HepG2 (cell line): ENCODE data around the gene LIN28B. TPM values are rescaled to one million over a fixed set of nuclear protein-coding genes. Genes with fewer than 3 reads are reported as not detected.

Experiments
- ATAC-seq: fragments of 200-7000 bp; cut with Tn5 transposase; 3 replicates; pipeline ENCODE4 v1.9.1; 2020; ENCODE audit warnings: mild to moderate bottlenecking, moderate library complexity
- BruUV-seq: library from RNA; stranded (reverse); fragments of 400-500 nt; replicated peaks from 2 replicates; lab custom pipeline; 2021; lab: Mats Ljungman, UMichigan
- CTCF ChIA-PET: fragments of 300-600 bp; formaldehyde crosslinking; extraction: SDS; loops from one replicate; lab custom pipeline; 2021; ENCODE audit warnings: low total read pairs, inconsistent platforms, low intra/inter-chr PET ratio; lab: Yijun Ruan, JAX
- POLR2A ChIA-PET: fragments of 350-600 bp; sonication (Branson Sonifier 250); formaldehyde crosslinking; loops from one replicate; lab custom pipeline; 2020; ENCODE audit warnings: antibody characterized with exemption, inconsistent platforms; lab: Yijun Ruan, JAX
- DNase-seq: peaks from one replicate; pipeline ENCODE4 v3.0.0-alpha.2; 2015; ENCODE audit warnings: low spot score
- FAIRE-seq: peaks from 3 replicates; lab custom pipeline; 2011; peaks lifted over from hg19 to GRCh38; lab: Jason Lieb, UNC
- H2AFZ ChIP-seq: one replicate; pipeline ENCODE4 v1.6.1; 2011; ENCODE audit warnings: low read length, inconsistent platforms
- H3K27ac ChIP-seq: fragments of 300-600 bp; 3 replicates; pipeline ENCODE4 v1.8.0; 2011; ENCODE audit warnings: mixed run types, mild to moderate bottlenecking, mixed read lengths, low read length, inconsistent platforms; ENCODE audit not compliant: insufficient read depth; ENCODE audit errors: extremely low read length
- H3K27me3 ChIP-seq, 2 experiments: fragments of 200-600 bp in 1 of 2; 2 replicates in 1 of 2; 3 replicates in 1 of 2; pipeline versions ENCODE4 v1.6.0 to v1.8.0; 2011; ENCODE audit warnings: low read length in 2 of 2, mild to moderate bottlenecking in 2 of 2, moderate library complexity in 2 of 2, inconsistent platforms in 1 of 2; ENCODE audit not compliant: insufficient read depth in 2 of 2, control insufficient read depth in 1 of 2
- H3K36me3 ChIP-seq, 2 experiments: fragments of 200-600 bp in 1 of 2; replicated peaks in 1 of 2; 2 replicates in 1 of 2; 3 replicates in 1 of 2; pipeline versions ENCODE4 v1.5.1 to v1.8.0; 2011; ENCODE audit warnings: low read length in 2 of 2, inconsistent platforms in 1 of 2; ENCODE audit not compliant: insufficient read depth in 2 of 2, control insufficient read depth in 1 of 2
- H3K4me1 ChIP-seq: 2 replicates; pipeline ENCODE4 v1.5.1; 2012; ENCODE audit warnings: low read length, inconsistent platforms; ENCODE audit not compliant: insufficient read depth
- H3K4me2 ChIP-seq: 2 replicates; pipeline ENCODE4 v1.6.0; 2011; ENCODE audit warnings: low read depth, low read length, inconsistent platforms
- H3K4me3 ChIP-seq, 3 experiments: fragments of 200-600 bp in 1 of 3; sonication (generic), shearing (Covaris generic) in 1 of 3; replicated peaks in 1 of 3; 2 replicates each; pipeline ENCODE4 v1.5.1; 2011 to 2016; ENCODE audit warnings: low read length in 3 of 3, inconsistent platforms in 2 of 3, low read depth in 2 of 3, mild to moderate bottlenecking in 2 of 3, control low read depth in 1 of 3, mixed read lengths in 1 of 3; ENCODE audit not compliant: insufficient read depth in 1 of 3
- H3K79me2 ChIP-seq: one replicate; pipeline ENCODE4 v1.6.1; 2011; ENCODE audit warnings: low read length, inconsistent platforms; ENCODE audit not compliant: insufficient read depth
- H3K9ac ChIP-seq: 2 replicates; pipeline ENCODE4 v1.6.0; 2011; ENCODE audit warnings: mild to moderate bottlenecking, low read depth, low read length, inconsistent platforms; ENCODE audit not compliant: insufficient read depth
- H3K9me3 ChIP-seq: 2 replicates; pipeline ENCODE4 v1.5.1; 2012; ENCODE audit warnings: mild to moderate bottlenecking, low read length
- H4K20me1 ChIP-seq: 2 replicates; pipeline ENCODE4 v1.6.0; 2011; ENCODE audit warnings: inconsistent platforms, mild to moderate bottlenecking, low read length, moderate library complexity; ENCODE audit not compliant: insufficient read depth
- IRF9 ChIP-seq: sonication (generic); formaldehyde crosslinking; IDR thresholded peaks from 2 replicates; pipeline ENCODE4 v1.8.0; 2022; ENCODE audit warnings: missing genetic modification reagents, mild to moderate bottlenecking, borderline replicate concordance
- NFE2L1 ChIP-seq: sonication (generic); formaldehyde crosslinking; IDR thresholded peaks from 2 replicates; pipeline ENCODE4 v1.4.0; 2020; ENCODE audit warnings: missing genetic modification reagents, mild to moderate bottlenecking, borderline replicate concordance
- TEAD2 ChIP-seq: sonication (generic); formaldehyde crosslinking; IDR thresholded peaks from 2 replicates; pipeline ENCODE4 v1.9.0; 2021; ENCODE audit warnings: missing genetic modification reagents
- ZBTB21 ChIP-seq: sonication (generic); formaldehyde crosslinking; IDR thresholded peaks from 2 replicates; pipeline ENCODE4 v1.4.0; 2020; ENCODE audit warnings: missing genetic modification reagents
- ZC3H13 ChIP-seq: sonication (generic); formaldehyde crosslinking; IDR thresholded peaks from 2 replicates; pipeline ENCODE4 v1.8.1; 2023; ENCODE audit warnings: mild to moderate bottlenecking, missing genetic modification reagents, moderate library complexity
- ZFP36 ChIP-seq: fragments of 150-350 bp; IDR thresholded peaks from 2 replicates; pipeline ENCODE4 v1.6.1; 2018; ENCODE audit warnings: borderline replicate concordance, low read length, low read depth; ENCODE audit not compliant: partially characterized antibody
- ZNF550 ChIP-seq: sonication (generic); formaldehyde crosslinking; IDR thresholded peaks from 2 replicates; pipeline ENCODE4 v1.4.0; 2020; ENCODE audit warnings: mild to moderate bottlenecking, missing genetic modification reagents, borderline replicate concordance
- in situ Hi-C: cut with HindIII; loops from 2 replicates; pipeline ENCODE4 v1.10.0; 2017; ENCODE audit warnings: low pct_unique_long_range_greater_than_20kb; ENCODE audit not compliant: extremely low pct_ligation_motif_present
- intact Hi-C: fragments of 100-400 bp; cut with micrococcal nuclease; formaldehyde crosslinking; loops from one replicate; pipeline ENCODE4 v1.10.0; 2022; ENCODE audit not compliant: unreplicated experiment
- polyA plus RNA-seq, 8 experiments: library from polyadenylated mRNA; depleted of rRNA in 3 of 8; stranded (reverse) in 7 of 8; unstranded in 1 of 8; fragments of >200 nt; fragmentation: Illumina TruSeq in 4 of 8; extraction: Trizol in 4 of 8; gene quantifications; 2 replicates each; pipeline versions ENCODE4 v1.2.1 to v1.2.3, GENCODE V29; 2011 to 2016; ENCODE audit warnings: low read depth in 4 of 8, missing spikeins in 1 of 8, mixed read lengths in 1 of 8; ENCODE audit not compliant: insufficient read depth in 1 of 8
- total RNA-seq, 5 experiments: library from RNA; depleted of rRNA; stranded (reverse); fragments of >200 nt; fragmentation: Illumina TruSeq; extraction: Trizol; gene quantifications; 2 replicates each; pipeline ENCODE4 v1.2.3, GENCODE V29; 2016; ENCODE audit warnings: low read depth in 1 of 5

Gene LIN28B
- total and polyA plus RNA-seq, 2 of the 13 experiments (the other 11 are each of a cell fraction or from before 2014, with no cell fraction given), result 14.5 to 56.8 TPM

GRCh38 chr6:105041880-105042279, 85.0 kb downstream of the LIN28B start (continued):
- TF ChIP-seq ZC3H13 (CRISPR knock-in tag) (no peak), TEAD2 (CRISPR knock-in tag) (no peak), IRF9 (CRISPR knock-in tag) (no peak)

GRCh38 chr6:105042648-105043047, 85.7 kb downstream of the LIN28B start:
- no peaks in the 10 kb centered on the region; a peak in 1 of 5 replicates for H3K27me3 ChIP-seq
- ChIA-PET CTCF (no interaction called here), POLR2A (no interaction called here)
- FAIRE-seq (no peak), DNase-seq (no peak), ATAC-seq (no peak)
- in situ Hi-C loops (no loop called here), intact Hi-C loops (no loop called here)
- no peaks in the 10 kb centered on the region for H3K9me3 ChIP-seq
- BruUV-seq, result no TSS peak
- H3K79me2 ChIP-seq, result peaks cover 1% of the 10 kb centered on the region
- H3K27ac ChIP-seq, result peak overlapping the region; percentile 7
- H3K4me3 ChIP-seq, result no peak overlapping the region
- H3K36me3 ChIP-seq, result peaks cover 0 to 3% of the 10 kb centered on the region in 2 experiments; a peak in 1 of 5 replicates
- H3K4me1 ChIP-seq, result peaks cover 30% of the 10 kb centered on the region
- H3K4me2 ChIP-seq, result no peak overlapping the region
- no peak for TF ChIP-seq ZNF550 (CRISPR knock-in tag)
- no peak for TF ChIP-seq NFE2L1 (CRISPR knock-in tag)
- no peak for TF ChIP-seq ZFP36
- TF ChIP-seq ZBTB21 (CRISPR knock-in tag), result no peak
- H4K20me1 ChIP-seq, result no peaks in the 10 kb centered on the region
- H3K9ac ChIP-seq, result no peak overlapping the region
- no peak overlapping the region for H2AFZ ChIP-seq
